GM18508 (cell line): ENCODE measurements around the gene TMED5.
"Not testable (repeated sequence)": the region's sequence is repeated elsewhere in the genome, so short reads cannot be mapped to it uniquely, and the experiment has no call there.

Source experiments
- ATAC-seq: cut with Tn5 transposase; IDR thresholded peaks from one replicate; pipeline ENCODE4 v1.9.1; 2021; ENCODE audit warnings: moderate number of reproducible peaks; ENCODE audit not compliant: insufficient read depth, unreplicated experiment

The TMED5 gene

GRCh38 chr1:93174638-93175037, 5.6 kb downstream of the TMED5 start:
- not testable (repeated sequence) for ATAC-seq

GRCh38 chr1:93172778-93173177, 7.4 kb downstream of the TMED5 start:
- ATAC-seq: no peak

- no peak for ATAC-seq
Measured at GRCh38 chr1:93171549-93172034, 8.6 kb downstream of the TMED5 start.

GRCh38 chr1:93170141-93170678, 10.0 kb downstream of the TMED5 start:
- ATAC-seq: not testable (repeated sequence)

GRCh38 chr1:93167006-93167405, 13.2 kb downstream of the TMED5 start:
- no peak for ATAC-seq

GRCh38 chr1:93165895-93166294, 14.3 kb downstream of the TMED5 start:
- not testable (repeated sequence) for ATAC-seq

GRCh38 chr1:93164816-93165215, 15.4 kb downstream of the TMED5 start:
- no peak for ATAC-seq

GRCh38 chr1:93163314-93163713, 16.9 kb downstream of the TMED5 start:
- ATAC-seq: not testable (repeated sequence)

- ATAC-seq: no peak
Measured at GRCh38 chr1:93159337-93159736, 20.9 kb downstream of the TMED5 start.

GRCh38 chr1:93155335-93155734, 24.9 kb downstream of the TMED5 start:
- ATAC-seq: no peak

GRCh38 chr1:93154898-93155297, 25.3 kb downstream of the TMED5 start:
- ATAC-seq: no peak

GRCh38 chr1:93152835-93153234, 27.4 kb downstream of the TMED5 start:
- no peak for ATAC-seq

GRCh38 chr1:93151474-93151873, 28.7 kb downstream of the TMED5 start:
- ATAC-seq: no peak

- no peak for ATAC-seq
Measured at GRCh38 chr1:93150729-93151128, 29.5 kb downstream of the TMED5 start.

- ATAC-seq: no peak
Measured at GRCh38 chr1:93148001-93148400, 32.2 kb downstream of the TMED5 start.

- ATAC-seq: no peak
Measured at GRCh38 chr1:93143769-93144168, 36.4 kb downstream of the TMED5 start.

- no peak for ATAC-seq
Measured at GRCh38 chr1:93143136-93143535, 37.1 kb downstream of the TMED5 start.

GRCh38 chr1:93142161-93142560, 38.1 kb downstream of the TMED5 start:
- no peak for ATAC-seq

GRCh38 chr1:93140106-93140505, 40.1 kb downstream of the TMED5 start:
- no peak for ATAC-seq

- no peak for ATAC-seq
Measured at GRCh38 chr1:93137604-93138292, 42.5 kb downstream of the TMED5 start.

- no peak for ATAC-seq
Measured at GRCh38 chr1:93136445-93136844, 43.8 kb downstream of the TMED5 start.

GRCh38 chr1:93132638-93133037, 47.6 kb downstream of the TMED5 start:
- no peak for ATAC-seq
